ENCODE results near the gene NAV2.

NAV2 gene

GRCh38 chr11:19933132-19933735, 220.6 kb downstream of the NAV2 start:
- DNase-seq = no peak

GRCh38 chr11:19933801-19934488, 221.3 kb downstream of the NAV2 start:
- DNase-seq = no peak

- no peak for DNase-seq
Measured at GRCh38 chr11:19934828-19935259, 222.2 kb downstream of the NAV2 start.

GRCh38 chr11:19935507-19935906, 222.9 kb downstream of the NAV2 start:
- no peak for DNase-seq

- DNase-seq = no peak
Measured at GRCh38 chr11:19936461-19936860, 223.8 kb downstream of the NAV2 start.

GRCh38 chr11:19938169-19938856, 225.7 kb downstream of the NAV2 start:
- peak; percentile 25 to 49 for DNase-seq

- peak in 1 of 2 experiments; percentile 51 for DNase-seq
Measured at GRCh38 chr11:19938866-19939265, 226.2 kb downstream of the NAV2 start.

GRCh38 chr11:19939415-19939929, 226.8 kb downstream of the NAV2 start:
- DNase-seq = no peak

GRCh38 chr11:19940831-19941230, 228.2 kb downstream of the NAV2 start:
- no peak for DNase-seq

- DNase-seq = no peak
Measured at GRCh38 chr11:19946681-19947080, 234.0 kb downstream of the NAV2 start.

- DNase-seq = no peak
Measured at GRCh38 chr11:19947537-19948114, 235.0 kb downstream of the NAV2 start.

GRCh38 chr11:19949606-19950005, 237.0 kb downstream of the NAV2 start:
- no peak for DNase-seq

GRCh38 chr11:19951558-19952115, 239.0 kb downstream of the NAV2 start:
- peak; percentile 65 to 74 for DNase-seq

GRCh38 chr11:19952116-19952605, 239.5 kb downstream of the NAV2 start:
- no peak for DNase-seq

- no peak for DNase-seq
Measured at GRCh38 chr11:19952911-19953310, 240.3 kb downstream of the NAV2 start.

GRCh38 chr11:19953336-19953735, 240.7 kb downstream of the NAV2 start:
- DNase-seq = no peak

GRCh38 chr11:19953909-19954308, 241.3 kb downstream of the NAV2 start:
- DNase-seq = peak in 1 of 2 experiments; percentile 49

- no peak for DNase-seq
Measured at GRCh38 chr11:19954899-19955298, 242.3 kb downstream of the NAV2 start.

- no peak for DNase-seq
Measured at GRCh38 chr11:19955660-19956059, 243.0 kb downstream of the NAV2 start.

GRCh38 chr11:19956228-19956627, 243.6 kb downstream of the NAV2 start:
- DNase-seq = no peak

GRCh38 chr11:19957294-19957943, 244.8 kb downstream of the NAV2 start:
- no peak for DNase-seq

GRCh38 chr11:19958204-19958603, 245.6 kb downstream of the NAV2 start:
- DNase-seq = no peak

Data from NCI-H2081 (cell line).